OCI-LY3 (cell line): ENCODE results near the gene SLC2A13.

Experiments used
- CTCF ChIP-seq: fragments of 200-600, 300-600 bp; sonication (generic); IDR thresholded peaks from 2 replicates; pipeline ENCODE4 v1.5.1; 2014; ENCODE audit warnings: antibody characterized with exemption, low read length, low read depth
- EZH2phosphoT487 ChIP-seq: fragments of 200-600 bp; shearing (Covaris generic); IDR thresholded peaks from 2 replicates; pipeline ENCODE4 v1.6.1; 2018; ENCODE audit warnings: antibody characterized with exemption, mixed run types, low read depth

- TF ChIP-seq CTCF (no peak), EZH2phosphoT487 (no peak)
Measured at GRCh38 chr12:40107803-40108620, 2.1 kb upstream of the SLC2A13 start.
